Measurements from ENCODE around the gene AP3D1.
A peak's percentile ranks its signal among the peaks of the same experiment; 100 is the strongest.

GRCh38 chr19:2132731-2133490 is 18.5 kb downstream of the AP3D1 start:
- TF ChIP-seq CTCF (IDR thresholded peaks at IDR 0.05; ENCODE audit: low read depth, low read length, missing input control) = no peak
- no peak for TF ChIP-seq TAF1 (conservative IDR thresholded peaks at IDR 0.05)
- peak in 1 of 2 donors; percentile 27 for TF ChIP-seq RAD21 (IDR thresholded peaks at IDR 0.05)
- TF ChIP-seq JUND (IDR thresholded peaks at IDR 0.05) = no peak
- TF ChIP-seq ATF3 (IDR thresholded peaks at IDR 0.05) = no peak
- TF ChIP-seq NR2F2 (IDR thresholded peaks at IDR 0.05) = no peak
